ENCODE results near the gene PABPC1L2B. TPM values are rescaled to one million over a fixed set of nuclear protein-coding genes. Genes with fewer than 3 reads are reported as not detected.
"Not testable (repeated sequence)": the region's sequence is repeated elsewhere in the genome, so short reads cannot be mapped to it uniquely, and the experiment has no call there.

Gene PABPC1L2B
- total RNA-seq (not detected), polyA plus RNA-seq (not detected)
- long read RNA-seq, donor 1, result 0 reads
- long read RNA-seq, donor 2, result 0 reads
- long read RNA-seq, donor 3, result 0 reads
- long read RNA-seq, donor 4, result 0 reads
- long read RNA-seq, donor 5, result 0 reads
- long read RNA-seq, donor 6, result 0 reads
- long read RNA-seq, donor 7, result 0 reads
- long read RNA-seq, donor 8, result 0 reads
- long read RNA-seq, donor 9, result 0 reads
- long read RNA-seq, donor 10, result 0 reads

- not testable (repeated sequence) for H3K27me3 ChIP-seq (ENCODE audit: control insufficient read depth in 2 of 2, insufficient read depth in 1 of 2, low read length in 1 of 2); H3K9me3 ChIP-seq (ENCODE audit: control insufficient read depth in 2 of 2, insufficient read depth in 1 of 2, low read length in 1 of 2); H3K27ac ChIP-seq (ENCODE audit: low read depth in 1 of 2, low read length in 1 of 2); H3K36me3 ChIP-seq (ENCODE audit: control insufficient read depth in 2 of 2, insufficient read depth in 2 of 2, low read length in 1 of 2); H3K4me1 ChIP-seq (ENCODE audit: control insufficient read depth in 2 of 2, insufficient read depth in 2 of 2, low read length in 2 of 2); DNase-seq (ENCODE audit: low read depth in 6 of 9, low spot score in 9 of 9); H3K4me3 ChIP-seq (ENCODE audit: low read length in 2 of 2)
- WGBS, result no CpG with 5 or more reads among the region's 44 CpGs
These were observed at the start of gene PABPC1L2B for GRCh38 chrX:73002733-73003132. Gene PABPC1L2B (plus strand): TSS chrX:73002939. CDS start chrX:73003643, 704 bp downstream.

DNA sequence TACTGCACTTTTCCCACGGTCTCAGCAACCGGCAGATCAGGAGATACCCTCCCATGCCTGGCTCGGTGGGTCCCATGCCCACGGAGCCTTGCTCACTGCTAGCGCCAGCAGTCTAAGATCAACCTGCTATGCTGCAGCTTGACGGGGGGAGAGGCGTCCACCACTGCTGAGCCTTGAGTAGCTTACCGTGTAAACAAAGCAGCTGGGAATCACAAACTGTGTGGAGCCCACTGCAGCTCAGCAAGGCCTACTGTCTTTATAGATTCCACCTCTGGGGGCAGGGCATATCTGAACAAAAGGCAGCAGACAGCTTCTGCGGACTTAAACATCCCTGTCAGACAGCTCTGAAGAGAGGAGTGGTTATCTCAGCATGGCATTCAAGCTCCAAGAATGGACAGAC is 42.8 kb upstream of the PABPC1L2B start:
- not testable (repeated sequence) for DNase-seq (ENCODE audit: low read depth in 6 of 9, low spot score in 9 of 9); H3K4me1 ChIP-seq (ENCODE audit: control insufficient read depth in 2 of 2, insufficient read depth in 2 of 2, low read length in 2 of 2); H3K27ac ChIP-seq (ENCODE audit: low read depth in 1 of 2, low read length in 1 of 2); H3K27me3 ChIP-seq (ENCODE audit: control insufficient read depth in 2 of 2, insufficient read depth in 1 of 2, low read length in 1 of 2); H3K9me3 ChIP-seq (ENCODE audit: control insufficient read depth in 2 of 2, insufficient read depth in 1 of 2, low read length in 1 of 2); H3K36me3 ChIP-seq (ENCODE audit: control insufficient read depth in 2 of 2, insufficient read depth in 2 of 2, low read length in 1 of 2); H3K4me3 ChIP-seq (ENCODE audit: low read length in 2 of 2)
- WGBS, result no CpG with 5 or more reads among the region's 9 CpGs

GRCh38 chrX:72971859-72972258 is 30.9 kb upstream of the PABPC1L2B start:
- not testable (repeated sequence) for H3K36me3 ChIP-seq (ENCODE audit: control insufficient read depth in 2 of 2, insufficient read depth in 2 of 2, low read length in 1 of 2); DNase-seq (ENCODE audit: low read depth in 6 of 9, low spot score in 9 of 9); H3K27me3 ChIP-seq (ENCODE audit: control insufficient read depth in 2 of 2, insufficient read depth in 1 of 2, low read length in 1 of 2); H3K4me1 ChIP-seq (ENCODE audit: control insufficient read depth in 2 of 2, insufficient read depth in 2 of 2, low read length in 2 of 2); H3K4me3 ChIP-seq (ENCODE audit: low read length in 2 of 2); H3K9me3 ChIP-seq (ENCODE audit: control insufficient read depth in 2 of 2, insufficient read depth in 1 of 2, low read length in 1 of 2); H3K27ac ChIP-seq (ENCODE audit: low read depth in 1 of 2, low read length in 1 of 2)
- WGBS, result no CpG with 5 or more reads among the region's 5 CpGs

DNA sequence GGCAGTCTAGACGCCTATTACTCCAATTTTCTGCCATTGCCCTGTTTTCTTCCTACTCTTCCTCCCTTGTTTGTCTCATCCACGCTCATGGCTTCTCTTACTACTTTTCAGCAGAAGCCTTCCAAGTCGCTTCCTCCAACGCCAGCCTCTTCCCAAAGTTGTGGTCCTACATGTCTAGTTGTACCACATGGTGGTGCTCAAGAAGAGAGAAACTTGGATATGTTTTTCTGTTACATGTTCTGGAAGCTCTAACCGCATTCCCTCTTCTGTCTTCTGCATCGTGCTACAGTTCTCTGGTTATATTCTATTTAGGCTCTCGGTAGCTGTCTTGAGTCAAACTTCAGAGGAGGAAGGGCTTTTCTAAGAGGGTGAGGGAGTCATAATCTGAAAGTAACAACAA is 27.9 kb upstream of the PABPC1L2B start:
- not testable (repeated sequence) for H3K4me1 ChIP-seq (ENCODE audit: control insufficient read depth in 2 of 2, insufficient read depth in 2 of 2, low read length in 2 of 2); DNase-seq (ENCODE audit: low read depth in 6 of 9, low spot score in 9 of 9); H3K27ac ChIP-seq (ENCODE audit: low read depth in 1 of 2, low read length in 1 of 2)

DNA sequence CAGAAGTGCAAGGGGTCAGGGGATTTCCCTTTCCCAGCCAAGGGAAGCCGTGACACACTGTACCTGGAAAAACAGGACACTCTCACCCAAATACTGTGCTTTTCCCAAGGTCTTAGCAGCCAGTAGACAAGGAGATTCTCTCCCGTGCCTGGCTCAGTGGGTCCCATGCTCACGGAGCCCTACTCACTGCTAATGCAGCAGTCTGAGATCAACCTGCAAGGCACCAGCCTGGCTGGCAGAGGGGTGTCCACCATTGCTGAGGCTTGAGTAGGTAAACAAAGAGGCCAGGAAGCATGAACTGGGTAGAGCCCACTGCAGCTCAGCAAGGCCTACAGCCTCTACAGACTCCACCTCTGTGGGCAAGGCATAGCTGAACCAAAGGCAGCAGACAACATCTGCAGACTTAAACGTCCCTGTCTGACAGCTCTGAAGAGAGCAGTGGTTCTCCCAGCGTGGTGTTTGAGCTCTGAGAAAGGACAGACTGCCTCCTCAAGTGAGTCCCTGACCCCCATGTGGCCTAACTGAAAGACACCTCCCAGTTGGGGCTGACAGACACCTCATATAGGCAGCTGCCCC is 21.8 kb upstream of the PABPC1L2B start:
- H3K4me1 ChIP-seq (ENCODE audit: control insufficient read depth in 2 of 2, insufficient read depth in 2 of 2, low read length in 2 of 2); DNase-seq (ENCODE audit: low read depth in 6 of 9, low spot score in 9 of 9); H3K27ac ChIP-seq (ENCODE audit: low read depth in 1 of 2, low read length in 1 of 2); H3K4me3 ChIP-seq (ENCODE audit: low read length in 2 of 2); H3K27me3 ChIP-seq (ENCODE audit: control insufficient read depth in 2 of 2, insufficient read depth in 1 of 2, low read length in 1 of 2); H3K36me3 ChIP-seq (ENCODE audit: control insufficient read depth in 2 of 2, insufficient read depth in 2 of 2, low read length in 1 of 2); H3K9me3 ChIP-seq (ENCODE audit: control insufficient read depth in 2 of 2, insufficient read depth in 1 of 2, low read length in 1 of 2): not testable (repeated sequence)
- 84% methylated on average over 5 of the region's 5 CpGs for WGBS

More for the DNA sequence above, 27.9 kb upstream of the PABPC1L2B start:
- not testable (repeated sequence) for H3K9me3 ChIP-seq (ENCODE audit: control insufficient read depth in 2 of 2, insufficient read depth in 1 of 2, low read length in 1 of 2); H3K4me3 ChIP-seq (ENCODE audit: low read length in 2 of 2); H3K36me3 ChIP-seq (ENCODE audit: control insufficient read depth in 2 of 2, insufficient read depth in 2 of 2, low read length in 1 of 2); H3K27me3 ChIP-seq (ENCODE audit: control insufficient read depth in 2 of 2, insufficient read depth in 1 of 2, low read length in 1 of 2)
- WGBS, result no CpG with 5 or more reads among the region's 7 CpGs

- not testable (repeated sequence) for H3K9me3 ChIP-seq (ENCODE audit: control insufficient read depth in 2 of 2, insufficient read depth in 1 of 2, low read length in 1 of 2); H3K27ac ChIP-seq (ENCODE audit: low read depth in 1 of 2, low read length in 1 of 2); H3K36me3 ChIP-seq (ENCODE audit: control insufficient read depth in 2 of 2, insufficient read depth in 2 of 2, low read length in 1 of 2); H3K27me3 ChIP-seq (ENCODE audit: control insufficient read depth in 2 of 2, insufficient read depth in 1 of 2, low read length in 1 of 2); DNase-seq (ENCODE audit: low read depth in 6 of 9, low spot score in 9 of 9); H3K4me1 ChIP-seq (ENCODE audit: control insufficient read depth in 2 of 2, insufficient read depth in 2 of 2, low read length in 2 of 2); H3K4me3 ChIP-seq (ENCODE audit: low read length in 2 of 2)
- no CpG with 5 or more reads among the region's 19 CpGs for WGBS
These were observed 1.3 kb downstream of the PABPC1L2B start for GRCh38 chrX:73004032-73004431.

DNA sequence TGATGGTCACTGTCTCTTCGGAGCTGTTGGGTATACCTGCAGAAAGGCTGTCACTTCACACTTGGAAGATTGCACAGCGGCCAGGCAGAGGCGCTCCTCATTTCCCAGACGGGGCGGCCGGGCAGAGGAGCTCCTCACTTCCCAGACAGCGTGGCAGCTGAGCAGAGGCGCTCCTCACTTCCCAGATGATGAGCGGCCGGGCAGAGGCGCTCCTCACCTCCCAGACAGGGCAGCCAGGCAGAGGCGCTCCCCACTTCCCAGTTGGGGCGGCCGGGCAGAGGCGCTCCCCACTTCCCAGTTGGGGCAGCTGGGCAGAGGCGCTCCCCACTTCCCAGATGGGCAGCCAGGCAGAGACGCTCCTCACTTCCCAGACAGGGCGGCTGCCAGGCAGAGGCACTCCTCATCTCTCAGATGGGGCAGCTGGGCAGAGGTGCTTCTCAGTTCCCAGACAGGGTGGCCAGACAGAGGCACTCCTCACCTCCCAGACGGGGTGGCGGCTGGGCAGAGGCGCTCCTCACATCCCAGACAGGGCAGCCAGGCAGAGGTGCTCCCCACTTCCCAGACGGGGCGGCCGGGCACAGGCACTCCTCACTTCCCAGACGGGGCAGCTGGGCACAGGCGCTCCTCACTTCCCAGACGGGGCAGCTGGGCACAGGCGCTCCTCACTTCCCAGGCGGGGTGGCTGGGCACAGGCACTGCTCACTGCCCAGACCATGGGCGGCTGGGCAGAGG is 18.8 kb downstream of the PABPC1L2B start:
- 92% methylated on average over 29 of the region's 30 CpGs for WGBS

DNA sequence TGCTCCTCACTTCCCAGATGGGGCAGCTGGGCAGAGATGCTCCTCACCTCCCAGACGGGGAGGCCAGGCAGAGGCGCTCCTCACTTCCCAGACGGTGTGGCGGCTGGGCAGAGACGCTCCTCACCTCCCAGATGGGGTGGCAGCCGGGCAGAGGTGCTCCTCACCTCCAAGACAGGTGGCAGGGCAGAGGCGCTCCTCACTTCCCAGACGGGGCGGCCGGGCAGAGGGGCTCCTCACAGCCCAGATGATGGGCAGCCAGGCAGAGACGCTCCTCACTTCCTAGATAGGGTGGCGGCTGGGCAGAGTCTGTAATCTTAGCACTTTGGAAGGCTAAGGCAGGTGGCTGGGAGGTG is 19.3 kb downstream of the PABPC1L2B start:
- not testable (repeated sequence) for H3K9me3 ChIP-seq (ENCODE audit: control insufficient read depth in 2 of 2, insufficient read depth in 1 of 2, low read length in 1 of 2); H3K4me1 ChIP-seq (ENCODE audit: control insufficient read depth in 2 of 2, insufficient read depth in 2 of 2, low read length in 2 of 2); H3K4me3 ChIP-seq (ENCODE audit: low read length in 2 of 2); DNase-seq (ENCODE audit: low read depth in 6 of 9, low spot score in 9 of 9); H3K27ac ChIP-seq (ENCODE audit: low read depth in 1 of 2, low read length in 1 of 2); H3K36me3 ChIP-seq (ENCODE audit: control insufficient read depth in 2 of 2, insufficient read depth in 2 of 2, low read length in 1 of 2); H3K27me3 ChIP-seq (ENCODE audit: control insufficient read depth in 2 of 2, insufficient read depth in 1 of 2, low read length in 1 of 2)
- 97% methylated on average over 12 of the region's 12 CpGs for WGBS

More for the DNA sequence above, 18.8 kb downstream of the PABPC1L2B start:
- H3K4me3 ChIP-seq (ENCODE audit: low read length in 2 of 2), result no peak overlapping the region
- no peaks in the 10 kb centered on the region for H3K27me3 ChIP-seq (ENCODE audit: control insufficient read depth in 2 of 2, insufficient read depth in 1 of 2, low read length in 1 of 2)
- no peak overlapping the region for H3K27ac ChIP-seq (ENCODE audit: low read depth in 1 of 2, low read length in 1 of 2)
- peaks cover 0 to 6% of the 10 kb centered on the region in 2 donors for H3K9me3 ChIP-seq (ENCODE audit: control insufficient read depth in 2 of 2, insufficient read depth in 1 of 2, low read length in 1 of 2)
- H3K36me3 ChIP-seq (ENCODE audit: control insufficient read depth in 2 of 2, insufficient read depth in 2 of 2, low read length in 1 of 2), result no peaks in the 10 kb centered on the region
- no peaks in the 10 kb centered on the region for H3K4me1 ChIP-seq (ENCODE audit: control insufficient read depth in 2 of 2, insufficient read depth in 2 of 2, low read length in 2 of 2)
- no peak for DNase-seq (ENCODE audit: low read depth in 6 of 9, low spot score in 9 of 9)

DNA sequence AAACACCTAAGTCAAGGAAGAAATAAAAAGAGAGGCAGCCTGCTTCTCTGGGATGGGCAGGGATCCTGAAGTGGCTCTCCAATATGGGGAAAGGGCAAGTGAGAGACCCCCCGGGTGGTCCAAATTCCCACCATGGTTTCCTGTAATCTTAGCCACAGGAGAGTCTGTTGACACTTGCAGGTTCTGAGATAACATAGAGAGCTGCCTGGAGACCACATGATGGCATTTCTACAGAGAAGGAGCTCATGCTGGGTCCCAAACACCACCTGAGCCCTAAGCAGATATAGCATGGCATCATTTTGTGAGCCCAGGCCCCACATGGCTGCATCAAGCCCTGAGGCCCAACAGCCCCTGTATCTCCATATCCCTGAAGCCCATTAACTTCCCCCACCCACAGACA is 26.1 kb downstream of the PABPC1L2B start:
- 82% methylated on average over 1 of the region's 1 CpG for WGBS
- Histone ChIP-seq H3K27ac (ENCODE audit: low read depth in 1 of 2, low read length in 1 of 2) (no peak overlapping the region), H3K27me3 (ENCODE audit: control insufficient read depth in 2 of 2, insufficient read depth in 1 of 2, low read length in 1 of 2) (no peaks in the 10 kb centered on the region), H3K36me3 (ENCODE audit: control insufficient read depth in 2 of 2, insufficient read depth in 2 of 2, low read length in 1 of 2) (no peaks in the 10 kb centered on the region), H3K4me1 (ENCODE audit: control insufficient read depth in 2 of 2, insufficient read depth in 2 of 2, low read length in 2 of 2) (no peaks in the 10 kb centered on the region), H3K9me3 (ENCODE audit: control insufficient read depth in 2 of 2, insufficient read depth in 1 of 2, low read length in 1 of 2) (no peaks in the 10 kb centered on the region), H3K4me3 (ENCODE audit: low read length in 2 of 2) (no peak overlapping the region)
- no peak for DNase-seq (ENCODE audit: low read depth in 6 of 9, low spot score in 9 of 9)
